ENCODE results near the gene CFB.

GRCh38 chr6:31948306-31948705 is 2.4 kb downstream of the CFB start:
- TF ChIP-seq CTCF (IDR thresholded peaks at IDR 0.05) (no peak), POLR2A (IDR thresholded peaks at IDR 0.05) (no peak)
